ENCODE data around the gene STARD3.

STARD3 gene

GRCh38 chr17:39612291-39612894, 24.6 kb upstream of the STARD3 start:
- Histone ChIP-seq H3K4me3 (ENCODE audit: insufficient read depth, low read depth, low read length, poor library complexity, severe bottlenecking) (no peak overlapping the region), H3K27ac (ENCODE audit: insufficient read depth, low read length, poor library complexity, severe bottlenecking) (no peak overlapping the region), H3K27me3 (replicated peaks; ENCODE audit: control insufficient read depth, insufficient read depth, low read length, poor library complexity, severe bottlenecking) (peaks cover 13% of the 10 kb centered on the region), H3K9me3 (ENCODE audit: control insufficient read depth, low read length) (no peaks in the 10 kb centered on the region), H3K4me1 (ENCODE audit: control insufficient read depth, insufficient read depth, low read length, poor library complexity, severe bottlenecking) (peaks cover 2% of the 10 kb centered on the region), H3K36me3 (ENCODE audit: control insufficient read depth, insufficient read depth, low read length) (no peaks in the 10 kb centered on the region)
- DNase-seq = no peak

GRCh38 chr17:39612935-39613464, 23.9 kb upstream of the STARD3 start:
- H3K4me1 ChIP-seq (ENCODE audit: control insufficient read depth, insufficient read depth, low read length, poor library complexity, severe bottlenecking) = peaks cover 3% of the 10 kb centered on the region
- no peak overlapping the region for H3K27ac ChIP-seq (ENCODE audit: insufficient read depth, low read length, poor library complexity, severe bottlenecking)
- no peak overlapping the region for H3K4me3 ChIP-seq (ENCODE audit: insufficient read depth, low read depth, low read length, poor library complexity, severe bottlenecking)
- no peaks in the 10 kb centered on the region for H3K36me3 ChIP-seq (ENCODE audit: control insufficient read depth, insufficient read depth, low read length)
- peaks cover 7% of the 10 kb centered on the region for H3K27me3 ChIP-seq (replicated peaks; ENCODE audit: control insufficient read depth, insufficient read depth, low read length, poor library complexity, severe bottlenecking)
- DNase-seq = no peak
- no peaks in the 10 kb centered on the region for H3K9me3 ChIP-seq (ENCODE audit: control insufficient read depth, low read length)

- no peak for DNase-seq
- peaks cover 9% of the 10 kb centered on the region for H3K4me1 ChIP-seq (ENCODE audit: control insufficient read depth, insufficient read depth, low read length, poor library complexity, severe bottlenecking)
- H3K4me3 ChIP-seq (ENCODE audit: insufficient read depth, low read depth, low read length, poor library complexity, severe bottlenecking) = no peak overlapping the region
- no peak overlapping the region for H3K27ac ChIP-seq (ENCODE audit: insufficient read depth, low read length, poor library complexity, severe bottlenecking)
- no peaks in the 10 kb centered on the region for H3K9me3 ChIP-seq (ENCODE audit: control insufficient read depth, low read length)
- H3K36me3 ChIP-seq (ENCODE audit: control insufficient read depth, insufficient read depth, low read length) = no peaks in the 10 kb centered on the region
- H3K27me3 ChIP-seq (replicated peaks; ENCODE audit: control insufficient read depth, insufficient read depth, low read length, poor library complexity, severe bottlenecking) = no peaks in the 10 kb centered on the region
Measured at GRCh38 chr17:39614545-39615157, 22.3 kb upstream of the STARD3 start.

GRCh38 chr17:39615434-39615833, 21.5 kb upstream of the STARD3 start:
- Histone ChIP-seq H3K9me3 (ENCODE audit: control insufficient read depth, low read length) (no peaks in the 10 kb centered on the region), H3K27ac (ENCODE audit: insufficient read depth, low read length, poor library complexity, severe bottlenecking) (no peak overlapping the region), H3K4me1 (ENCODE audit: control insufficient read depth, insufficient read depth, low read length, poor library complexity, severe bottlenecking) (peaks cover 9% of the 10 kb centered on the region), H3K36me3 (ENCODE audit: control insufficient read depth, insufficient read depth, low read length) (no peaks in the 10 kb centered on the region), H3K27me3 (replicated peaks; ENCODE audit: control insufficient read depth, insufficient read depth, low read length, poor library complexity, severe bottlenecking) (no peaks in the 10 kb centered on the region), H3K4me3 (ENCODE audit: insufficient read depth, low read depth, low read length, poor library complexity, severe bottlenecking) (no peak overlapping the region)
- no peak for DNase-seq

- Histone ChIP-seq H3K36me3 (ENCODE audit: control insufficient read depth, insufficient read depth, low read length) (no peaks in the 10 kb centered on the region), H3K4me1 (ENCODE audit: control insufficient read depth, insufficient read depth, low read length, poor library complexity, severe bottlenecking) (peaks cover 10% of the 10 kb centered on the region), H3K27ac (ENCODE audit: insufficient read depth, low read length, poor library complexity, severe bottlenecking) (no peak overlapping the region), H3K9me3 (ENCODE audit: control insufficient read depth, low read length) (no peaks in the 10 kb centered on the region), H3K4me3 (ENCODE audit: insufficient read depth, low read depth, low read length, poor library complexity, severe bottlenecking) (no peak overlapping the region), H3K27me3 (replicated peaks; ENCODE audit: control insufficient read depth, insufficient read depth, low read length, poor library complexity, severe bottlenecking) (no peaks in the 10 kb centered on the region)
- DNase-seq = no peak
Measured at GRCh38 chr17:39617100-39617445, 19.9 kb upstream of the STARD3 start.

- DNase-seq = peak; percentile 9 to 27 (median 27)
- peak overlapping the region; percentile 51 for H3K4me3 ChIP-seq (ENCODE audit: insufficient read depth, low read depth, low read length, poor library complexity, severe bottlenecking)
- H3K27me3 ChIP-seq (replicated peaks; ENCODE audit: control insufficient read depth, insufficient read depth, low read length, poor library complexity, severe bottlenecking) = no peaks in the 10 kb centered on the region
- H3K27ac ChIP-seq (ENCODE audit: insufficient read depth, low read length, poor library complexity, severe bottlenecking) = no peak overlapping the region
- H3K4me1 ChIP-seq (ENCODE audit: control insufficient read depth, insufficient read depth, low read length, poor library complexity, severe bottlenecking) = peaks cover 14% of the 10 kb centered on the region
- no peaks in the 10 kb centered on the region for H3K36me3 ChIP-seq (ENCODE audit: control insufficient read depth, insufficient read depth, low read length)
- H3K9me3 ChIP-seq (ENCODE audit: control insufficient read depth, low read length) = no peaks in the 10 kb centered on the region
Measured at GRCh38 chr17:39617446-39618245, 19.3 kb upstream of the STARD3 start.

- peaks cover 18% of the 10 kb centered on the region for H3K4me1 ChIP-seq (ENCODE audit: control insufficient read depth, insufficient read depth, low read length, poor library complexity, severe bottlenecking)
- no peak for DNase-seq
- no peaks in the 10 kb centered on the region for H3K36me3 ChIP-seq (ENCODE audit: control insufficient read depth, insufficient read depth, low read length)
- H3K4me3 ChIP-seq (ENCODE audit: insufficient read depth, low read depth, low read length, poor library complexity, severe bottlenecking) = peak overlapping the region; percentile 51
- no peaks in the 10 kb centered on the region for H3K9me3 ChIP-seq (ENCODE audit: control insufficient read depth, low read length)
- H3K27me3 ChIP-seq (replicated peaks; ENCODE audit: control insufficient read depth, insufficient read depth, low read length, poor library complexity, severe bottlenecking) = no peaks in the 10 kb centered on the region
- H3K27ac ChIP-seq (ENCODE audit: insufficient read depth, low read length, poor library complexity, severe bottlenecking) = no peak overlapping the region
Measured at GRCh38 chr17:39618246-39618913, 18.6 kb upstream of the STARD3 start.

GRCh38 chr17:39618956-39619785, 17.8 kb upstream of the STARD3 start:
- Histone ChIP-seq H3K27ac (ENCODE audit: insufficient read depth, low read length, poor library complexity, severe bottlenecking) (no peak overlapping the region), H3K9me3 (ENCODE audit: control insufficient read depth, low read length) (no peaks in the 10 kb centered on the region), H3K36me3 (ENCODE audit: control insufficient read depth, insufficient read depth, low read length) (no peaks in the 10 kb centered on the region), H3K27me3 (replicated peaks; ENCODE audit: control insufficient read depth, insufficient read depth, low read length, poor library complexity, severe bottlenecking) (peaks cover 4% of the 10 kb centered on the region), H3K4me1 (ENCODE audit: control insufficient read depth, insufficient read depth, low read length, poor library complexity, severe bottlenecking) (peaks cover 20% of the 10 kb centered on the region), H3K4me3 (ENCODE audit: insufficient read depth, low read depth, low read length, poor library complexity, severe bottlenecking) (no peak overlapping the region)
- no peak for DNase-seq

- Histone ChIP-seq H3K9me3 (ENCODE audit: control insufficient read depth, low read length) (no peaks in the 10 kb centered on the region), H3K4me3 (ENCODE audit: insufficient read depth, low read depth, low read length, poor library complexity, severe bottlenecking) (no peak overlapping the region), H3K27me3 (replicated peaks; ENCODE audit: control insufficient read depth, insufficient read depth, low read length, poor library complexity, severe bottlenecking) (peaks cover 4% of the 10 kb centered on the region), H3K27ac (ENCODE audit: insufficient read depth, low read length, poor library complexity, severe bottlenecking) (no peak overlapping the region), H3K36me3 (ENCODE audit: control insufficient read depth, insufficient read depth, low read length) (no peaks in the 10 kb centered on the region), H3K4me1 (ENCODE audit: control insufficient read depth, insufficient read depth, low read length, poor library complexity, severe bottlenecking) (peaks cover 20% of the 10 kb centered on the region)
- no peak for DNase-seq
Measured at GRCh38 chr17:39619786-39620101, 17.2 kb upstream of the STARD3 start.
